GM18502 (cell line): ENCODE data around the gene TBL2.
"Not testable (repeated sequence)": the region's sequence is repeated elsewhere in the genome, so short reads cannot be mapped to it uniquely, and the experiment has no call there.

Source experiments
- ATAC-seq: cut with Tn5 transposase; IDR thresholded peaks from one replicate; pipeline ENCODE4 v1.9.1; 2021; ENCODE audit warnings: mild to moderate bottlenecking; ENCODE audit not compliant: unreplicated experiment, poor library complexity

The TBL2 gene

GRCh38 chr7:73537051-73537450 is 41.3 kb downstream of the TBL2 start:
- no peak for ATAC-seq

- ATAC-seq, result no peak
Measured at GRCh38 chr7:73536479-73536878, 41.9 kb downstream of the TBL2 start.

DNA sequence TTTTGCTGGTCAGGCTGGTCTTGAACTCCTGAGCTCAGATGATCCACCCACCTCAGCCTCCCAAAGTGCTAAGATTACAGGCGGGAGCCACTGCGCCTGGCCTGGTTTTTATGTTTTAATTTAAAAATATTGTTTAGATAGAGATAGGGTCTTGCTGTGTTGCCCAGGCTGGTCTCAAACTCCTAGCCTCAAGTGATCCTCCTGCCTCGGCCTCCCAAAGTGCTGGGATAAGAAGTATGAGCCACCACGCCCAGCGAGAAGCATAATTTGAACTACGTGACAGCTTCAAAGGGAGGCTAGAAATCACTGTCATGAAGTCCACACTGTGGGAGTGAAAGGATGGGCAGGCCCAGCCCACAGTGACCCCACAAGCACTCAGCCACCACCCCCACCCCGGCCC is 42.5 kb downstream of the TBL2 start:
- ATAC-seq, result not testable (repeated sequence)

DNA sequence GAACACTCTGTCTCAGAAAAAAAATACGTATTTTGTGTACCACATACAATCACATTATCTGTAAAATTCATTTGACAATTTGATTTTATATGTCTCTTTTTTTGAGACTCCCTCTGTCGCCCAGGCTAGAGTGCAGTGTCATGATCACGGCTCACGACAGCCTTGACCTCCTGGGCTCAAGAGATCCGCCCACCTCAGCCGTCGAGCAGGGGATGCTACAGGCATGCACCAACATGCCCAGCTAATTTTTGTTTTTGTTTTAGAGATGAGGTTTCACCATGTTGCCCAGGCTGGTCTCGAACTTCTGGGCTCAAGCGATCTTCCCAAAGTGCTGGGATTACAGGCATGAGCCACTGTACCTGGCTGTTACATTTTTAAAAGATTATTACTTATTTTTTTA is 44.6 kb downstream of the TBL2 start:
- ATAC-seq, result no peak

DNA sequence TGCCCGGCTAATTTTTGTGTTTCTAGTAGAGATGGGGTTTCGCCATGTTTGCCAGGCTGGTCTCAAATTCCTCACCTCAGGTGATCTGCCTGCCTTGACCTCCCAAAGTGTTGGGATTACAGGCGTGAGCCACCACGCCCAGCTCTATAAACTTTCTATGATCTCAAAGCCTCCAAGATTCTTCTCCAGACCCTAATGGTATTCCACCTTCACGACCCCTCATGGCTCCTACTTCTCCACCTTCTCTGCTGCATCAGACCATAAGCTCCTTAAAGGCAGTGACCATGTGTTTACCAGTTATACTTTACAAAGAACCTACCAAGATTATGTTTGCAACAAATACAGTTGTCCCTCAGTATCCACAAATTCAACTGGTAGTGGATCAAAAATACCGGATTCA is 46.2 kb downstream of the TBL2 start:
- ATAC-seq, result no peak

GRCh38 chr7:73530800-73531199 is 47.6 kb downstream of the TBL2 start:
- ATAC-seq, result no peak

DNA sequence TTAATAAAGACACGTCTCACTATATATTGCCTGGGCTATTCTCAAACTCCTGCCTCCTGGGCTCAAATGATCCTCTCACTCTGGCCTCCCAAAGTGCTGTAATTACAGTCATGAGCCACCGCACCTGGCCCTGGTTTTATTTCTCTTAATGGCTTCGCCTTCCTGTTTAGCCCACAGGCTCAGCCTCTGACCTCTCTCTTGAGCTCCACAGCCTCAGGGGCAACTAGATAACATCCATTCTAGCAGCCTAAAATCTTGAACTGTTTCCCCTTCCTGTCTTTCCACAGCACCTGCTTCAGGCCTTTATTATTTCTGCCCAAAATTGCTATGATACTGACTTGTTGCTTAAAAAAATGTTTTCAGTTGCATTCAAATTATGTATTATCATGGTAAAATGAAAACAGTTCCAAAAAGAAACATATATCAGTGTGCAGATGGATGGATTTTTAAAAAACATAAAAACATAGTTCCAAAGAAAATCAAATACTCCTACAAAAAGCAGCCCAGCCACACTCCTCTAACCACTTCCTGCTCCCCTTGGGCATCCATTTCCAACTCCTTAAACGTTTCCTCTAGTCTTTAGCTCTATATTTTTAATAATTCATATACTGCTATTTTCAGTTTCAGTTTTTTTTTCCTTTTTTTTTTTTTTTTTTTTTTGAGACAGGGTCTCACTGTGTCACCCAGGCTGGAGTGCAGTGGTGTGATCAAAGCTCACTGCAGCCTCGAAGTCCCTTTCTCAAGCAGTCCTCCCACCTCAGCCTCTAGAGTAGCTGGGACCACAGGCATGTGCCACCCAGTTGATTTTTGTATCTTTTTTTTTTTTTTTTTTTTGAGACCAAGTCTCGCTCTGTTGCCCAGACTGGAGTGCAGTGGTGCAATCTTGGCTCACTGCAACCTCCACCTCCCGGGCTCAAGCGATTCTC is 51.2 kb downstream of the TBL2 start:
- ATAC-seq, result no peak

DNA sequence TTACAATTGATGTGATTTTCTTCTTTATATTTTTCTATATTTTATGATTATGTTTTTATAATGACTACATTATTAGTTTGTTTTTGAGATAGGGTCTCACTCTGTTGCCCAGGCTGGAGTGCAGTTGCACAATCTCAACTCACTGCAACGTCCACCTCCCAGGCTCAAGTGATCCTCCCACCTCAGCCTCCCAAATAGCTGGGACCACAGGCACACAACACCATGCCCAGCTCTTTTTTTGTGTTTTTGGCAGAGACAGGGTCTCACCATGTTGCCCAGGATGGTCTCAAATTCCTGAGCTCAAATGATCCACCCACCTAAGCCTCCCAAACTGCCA is 52.3 kb downstream of the TBL2 start:
- not testable (repeated sequence) for ATAC-seq

DNA sequence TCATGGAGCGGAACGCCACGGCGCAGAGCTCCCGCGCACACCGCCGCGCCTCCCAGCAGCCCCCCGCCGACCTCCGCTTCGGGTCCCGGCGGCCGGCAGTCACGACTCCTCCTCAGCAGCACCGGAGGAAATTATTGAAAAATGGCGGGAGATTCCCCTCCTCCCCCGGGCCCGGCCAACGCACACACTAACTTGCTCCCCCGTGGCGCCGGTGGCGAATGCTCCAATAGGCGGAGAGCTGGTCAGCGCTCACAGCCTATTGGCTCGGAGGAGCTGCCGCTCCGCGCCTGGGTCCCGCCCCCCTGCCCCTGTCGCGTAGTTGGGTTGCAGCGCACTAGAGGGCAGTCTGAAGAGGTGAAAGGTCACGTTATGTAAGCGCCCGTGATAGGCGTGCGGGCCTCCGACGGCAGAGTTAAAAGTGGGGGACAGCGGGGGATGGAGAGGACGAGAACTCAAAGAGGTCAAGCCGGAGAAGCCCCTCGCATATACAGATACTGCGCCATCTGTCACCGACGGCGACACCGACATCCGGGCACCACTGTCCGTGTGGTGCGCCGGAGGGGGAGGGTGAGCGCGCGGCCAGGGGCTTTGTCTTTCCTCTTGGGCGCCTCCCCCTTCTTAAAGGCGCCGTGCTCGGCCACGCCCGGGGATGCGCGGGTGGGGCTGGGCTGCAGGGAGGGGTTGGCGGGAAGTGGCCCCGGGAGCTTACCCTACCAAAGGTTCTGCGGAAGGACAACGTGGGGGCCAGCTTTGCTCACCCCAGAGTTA is 56.1 kb downstream of the TBL2 start, which contains the start of gene BAZ1B:
TSS of gene BAZ1B (minus strand) at position 189 of the 768 bp plus-strand sequence. CDS start 360 bp downstream, outside the sequence.
- peak; percentile 88 for ATAC-seq

GRCh38 chr7:73521636-73522104 is 56.7 kb downstream of the TBL2 start:
- peak; percentile 50 for ATAC-seq

DNA sequence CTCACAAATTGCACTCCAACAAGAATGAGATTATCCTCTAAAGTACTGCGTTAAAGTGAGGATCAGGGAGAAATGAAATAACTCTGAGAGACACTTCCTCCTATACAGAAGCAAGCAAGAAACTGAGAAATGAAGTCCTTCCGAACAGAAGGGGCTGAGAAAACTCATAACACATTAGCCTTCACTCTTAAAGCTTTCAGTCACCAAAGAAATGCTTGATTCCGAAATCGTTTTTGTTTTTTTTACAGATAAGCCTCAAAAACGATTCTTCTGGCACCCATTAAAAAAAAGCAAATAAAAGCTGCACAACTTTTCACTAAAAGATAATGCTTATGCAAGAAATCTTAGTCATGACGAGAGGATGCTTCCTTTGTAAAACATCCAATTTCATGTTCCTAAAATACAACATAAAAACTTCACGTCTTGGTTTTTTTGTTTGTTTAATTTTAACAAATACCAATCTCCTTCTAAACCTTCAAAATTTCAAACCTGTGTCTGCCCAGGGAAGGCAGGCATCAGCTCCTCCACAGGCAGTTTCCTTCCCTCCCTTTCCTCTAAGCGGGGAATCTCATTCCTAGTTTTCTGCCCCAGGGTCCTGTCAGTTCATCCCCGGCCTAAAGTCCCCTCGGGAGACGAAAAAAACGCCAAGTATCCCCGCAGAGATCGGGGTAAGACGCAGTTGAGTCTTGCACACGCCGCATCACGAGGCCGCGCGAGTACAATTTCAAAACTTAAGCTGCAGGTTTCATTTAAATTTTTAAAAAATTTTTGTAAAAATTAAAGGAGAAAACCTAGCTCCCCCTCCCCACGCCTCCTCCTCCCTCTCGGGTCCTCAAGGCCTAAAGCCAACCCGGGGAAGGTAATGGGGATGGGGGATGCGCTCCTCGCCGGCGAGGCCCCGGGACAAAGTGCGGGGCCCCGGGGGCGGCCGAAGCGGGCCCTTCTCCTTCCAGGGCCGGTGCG is 57.4 kb downstream of the TBL2 start:
- no peak for ATAC-seq

DNA sequence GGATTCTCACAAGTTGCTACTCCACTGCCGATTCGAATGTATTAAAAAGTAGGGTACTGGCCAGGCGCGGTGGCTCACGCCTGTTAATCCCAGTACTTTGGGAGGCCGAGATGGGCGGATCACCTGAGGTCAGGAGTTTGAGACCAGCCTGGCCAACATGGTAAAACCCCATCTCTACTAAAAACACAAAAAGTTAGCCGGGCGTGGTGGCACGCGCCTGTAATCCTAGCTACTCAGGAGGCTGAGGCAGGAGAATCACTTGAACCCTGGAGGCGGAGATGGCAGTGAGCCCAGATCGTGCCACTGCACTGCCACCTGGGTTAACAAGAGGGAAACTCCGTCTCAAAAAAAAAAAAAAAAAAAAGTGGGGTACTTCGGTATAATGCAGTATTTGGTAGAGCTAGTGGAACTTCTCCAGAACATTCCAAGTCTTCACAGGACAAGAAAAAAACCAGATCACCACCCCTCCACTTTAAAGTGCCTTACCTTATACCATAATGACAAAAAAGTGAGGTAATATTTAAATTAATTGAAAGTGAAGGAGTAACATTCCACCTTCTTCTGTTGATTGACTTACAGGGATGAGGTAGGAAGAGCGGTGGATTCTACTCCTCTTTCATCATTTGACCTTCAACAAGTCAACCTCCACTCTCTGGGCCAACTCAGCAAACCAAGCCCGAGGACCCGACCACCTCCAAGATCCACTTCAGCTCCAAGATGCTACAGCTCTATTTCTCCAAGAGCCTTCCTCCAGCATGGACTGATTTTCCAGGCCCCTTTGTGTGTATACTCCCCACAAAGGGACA is 58.3 kb downstream of the TBL2 start:
- no peak for ATAC-seq

DNA sequence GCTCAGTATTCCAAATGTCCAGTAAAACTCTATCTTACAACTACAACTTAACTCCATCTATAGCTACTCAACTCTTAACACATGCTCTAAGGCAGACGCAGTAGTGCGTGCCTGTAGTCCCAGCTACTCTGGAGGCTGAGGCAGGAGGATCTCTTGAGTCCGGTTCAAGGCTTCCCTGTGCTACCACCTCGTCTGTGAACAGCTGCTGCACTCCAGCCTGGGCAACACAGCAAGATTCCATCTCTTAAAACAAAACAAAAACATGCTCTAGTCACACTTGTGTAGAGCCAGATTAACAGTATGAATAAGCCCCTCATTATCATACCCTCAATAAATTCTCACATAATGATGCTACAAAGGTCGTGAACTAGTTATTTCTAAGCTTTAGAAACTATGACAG is 59.9 kb downstream of the TBL2 start:
- ATAC-seq, result no peak
